Duodenal mucosa (tissue), 2 donors: ENCODE data around the gene CBFA2T2.

Source experiments
- H3K27ac ChIP-seq: one replicate; pipeline ENCODE4 v1.7.0; 2013; ENCODE audit warnings: low read depth, low read length
- H3K27me3 ChIP-seq, 2 donors: one replicate each; pipeline ENCODE4 v1.7.0; 2013; ENCODE audit warnings: low read length in 2 of 2, control low read depth in 1 of 2; ENCODE audit not compliant: insufficient read depth in 2 of 2, control insufficient read depth in 1 of 2
- H3K36me3 ChIP-seq, 2 donors: one replicate each; pipeline ENCODE4 v1.7.0; 2013; ENCODE audit warnings: low read length in 2 of 2, control low read depth in 1 of 2; ENCODE audit not compliant: insufficient read depth in 2 of 2, control insufficient read depth in 1 of 2
- H3K4me1 ChIP-seq, 2 donors: one replicate each; pipeline ENCODE4 v1.7.0; 2013; ENCODE audit warnings: low read length in 2 of 2, control low read depth in 1 of 2; ENCODE audit not compliant: insufficient read depth in 2 of 2, control insufficient read depth in 1 of 2
- H3K4me3 ChIP-seq, 2 donors: one replicate each; pipeline ENCODE4 v1.7.0; 2013; ENCODE audit warnings: low read length in 2 of 2, low read depth in 1 of 2
- H3K9ac ChIP-seq, 2 donors: one replicate each; pipeline ENCODE4 v1.7.0; 2013; ENCODE audit warnings: low read length in 2 of 2, low read depth in 1 of 2
- H3K9me3 ChIP-seq, 2 donors: one replicate each; pipeline ENCODE4 v1.7.0; 2013; ENCODE audit warnings: low read length in 2 of 2, control low read depth in 1 of 2; ENCODE audit not compliant: control insufficient read depth in 1 of 2

The CBFA2T2 gene

GRCh38 chr20:33611106-33611505 lies 121.2 kb downstream of the CBFA2T2 start:
- H3K4me1 ChIP-seq = no peaks in the 10 kb centered on the region
- no peak overlapping the region for H3K4me3 ChIP-seq
- peaks cover 21 to 78% of the 10 kb centered on the region in 2 donors for H3K36me3 ChIP-seq
- no peaks in the 10 kb centered on the region for H3K9me3 ChIP-seq
- H3K9ac ChIP-seq = no peak overlapping the region
- H3K27me3 ChIP-seq = no peaks in the 10 kb centered on the region
- no peak overlapping the region for H3K27ac ChIP-seq

- no peaks in the 10 kb centered on the region for H3K4me1 ChIP-seq
- no peak overlapping the region for H3K9ac ChIP-seq
- no peaks in the 10 kb centered on the region for H3K27me3 ChIP-seq
- peaks cover 21 to 83% of the 10 kb centered on the region in 2 donors for H3K36me3 ChIP-seq
- no peak overlapping the region for H3K4me3 ChIP-seq
- no peak overlapping the region for H3K27ac ChIP-seq
- H3K9me3 ChIP-seq = no peaks in the 10 kb centered on the region
Measured at GRCh38 chr20:33612001-33612400, 122.1 kb downstream of the CBFA2T2 start.

GRCh38 chr20:33621717-33622400 lies 132.0 kb downstream of the CBFA2T2 start:
- peaks cover 20 to 37% of the 10 kb centered on the region in 2 donors for H3K36me3 ChIP-seq
- H3K27me3 ChIP-seq = no peaks in the 10 kb centered on the region
- H3K4me1 ChIP-seq = no peaks in the 10 kb centered on the region
- H3K9ac ChIP-seq = no peak overlapping the region
- H3K9me3 ChIP-seq = no peaks in the 10 kb centered on the region
- H3K4me3 ChIP-seq = no peak overlapping the region
- no peak overlapping the region for H3K27ac ChIP-seq

DNA sequence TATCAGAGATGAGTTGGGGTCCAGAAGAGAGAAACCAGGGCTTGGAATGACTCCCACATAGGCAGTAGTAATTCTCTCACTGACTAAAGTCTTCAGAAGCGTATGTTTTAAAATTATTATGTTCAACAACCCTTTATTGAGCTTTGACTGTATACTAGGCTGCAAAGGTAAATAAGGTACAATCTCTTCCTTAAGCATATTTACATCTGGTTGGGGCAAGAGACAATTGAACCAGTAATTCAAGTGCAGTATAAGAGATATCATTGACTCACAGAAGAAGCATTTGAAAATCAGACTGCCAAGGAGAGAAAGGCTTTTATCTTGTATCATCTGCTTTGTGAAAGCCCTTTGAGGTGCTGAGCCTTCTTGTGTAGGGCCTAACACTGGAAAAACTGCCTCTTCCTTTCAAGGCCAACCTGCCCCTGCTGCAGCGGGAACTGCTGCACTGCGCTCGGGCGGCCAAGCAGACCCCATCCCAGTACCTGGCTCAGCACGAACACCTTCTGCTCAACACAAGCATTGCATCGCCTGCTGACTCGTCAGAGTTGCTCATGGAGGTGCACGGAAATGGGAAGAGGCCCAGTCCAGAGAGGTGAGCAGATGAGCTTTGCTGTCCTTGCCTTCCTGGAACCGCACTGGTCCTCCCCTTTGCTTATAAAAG lies 132.9 kb downstream of the CBFA2T2 start:
- Histone ChIP-seq H3K27ac (no peak overlapping the region), H3K9me3 (no peaks in the 10 kb centered on the region), H3K4me3 (no peak overlapping the region), H3K9ac (no peak overlapping the region), H3K4me1 (no peaks in the 10 kb centered on the region), H3K27me3 (no peaks in the 10 kb centered on the region), H3K36me3 (peaks cover 20 to 36% of the 10 kb centered on the region in 2 donors)

DNA sequence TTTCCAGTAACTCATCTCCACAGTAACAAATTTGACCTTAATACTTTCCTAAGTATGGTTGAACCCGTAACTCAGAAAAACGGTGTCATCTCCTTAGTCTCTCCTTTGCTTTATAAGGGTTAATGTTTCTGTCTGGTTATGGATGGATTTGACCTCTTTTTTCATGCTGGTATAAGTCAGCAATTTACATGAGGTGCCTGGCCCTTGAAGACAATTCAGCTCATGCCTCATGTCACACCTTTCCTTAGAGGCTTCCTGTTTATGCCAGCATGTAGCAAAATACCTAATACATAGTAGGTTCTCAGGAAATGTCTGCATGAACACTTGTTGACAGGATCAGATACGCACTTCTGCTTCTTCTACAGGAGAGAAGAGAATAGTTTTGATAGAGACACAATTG lies 134.5 kb downstream of the CBFA2T2 start:
- Histone ChIP-seq H3K9ac (no peak overlapping the region), H3K27me3 (no peaks in the 10 kb centered on the region), H3K9me3 (no peaks in the 10 kb centered on the region), H3K4me1 (no peaks in the 10 kb centered on the region), H3K36me3 (peaks cover 22 to 50% of the 10 kb centered on the region in 2 donors), H3K4me3 (no peak overlapping the region), H3K27ac (no peak overlapping the region)

DNA sequence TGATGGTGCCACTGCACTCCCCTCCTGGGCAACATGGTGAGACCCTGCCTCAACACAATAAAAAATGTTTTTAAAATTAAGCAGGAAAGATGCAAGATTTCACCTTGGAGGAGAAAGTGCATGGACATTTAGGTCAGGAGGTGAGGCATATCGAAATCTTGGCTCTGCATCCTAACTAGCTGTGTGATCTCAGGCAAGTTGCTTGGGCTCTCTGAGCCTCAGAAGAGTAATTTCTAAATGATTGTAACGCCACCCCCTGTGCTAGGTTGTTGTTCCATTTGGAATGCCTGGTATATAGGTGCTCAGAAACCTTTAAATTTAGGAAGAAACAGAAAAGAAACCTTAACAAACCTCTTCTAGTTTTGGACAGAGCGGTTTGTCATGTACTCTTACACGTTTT lies 136.3 kb downstream of the CBFA2T2 start:
- Histone ChIP-seq H3K9ac (no peak overlapping the region), H3K27me3 (no peaks in the 10 kb centered on the region), H3K36me3 (peaks cover 30 to 62% of the 10 kb centered on the region in 2 donors), H3K9me3 (no peaks in the 10 kb centered on the region), H3K4me3 (no peak overlapping the region), H3K4me1 (no peaks in the 10 kb centered on the region), H3K27ac (no peak overlapping the region)

DNA sequence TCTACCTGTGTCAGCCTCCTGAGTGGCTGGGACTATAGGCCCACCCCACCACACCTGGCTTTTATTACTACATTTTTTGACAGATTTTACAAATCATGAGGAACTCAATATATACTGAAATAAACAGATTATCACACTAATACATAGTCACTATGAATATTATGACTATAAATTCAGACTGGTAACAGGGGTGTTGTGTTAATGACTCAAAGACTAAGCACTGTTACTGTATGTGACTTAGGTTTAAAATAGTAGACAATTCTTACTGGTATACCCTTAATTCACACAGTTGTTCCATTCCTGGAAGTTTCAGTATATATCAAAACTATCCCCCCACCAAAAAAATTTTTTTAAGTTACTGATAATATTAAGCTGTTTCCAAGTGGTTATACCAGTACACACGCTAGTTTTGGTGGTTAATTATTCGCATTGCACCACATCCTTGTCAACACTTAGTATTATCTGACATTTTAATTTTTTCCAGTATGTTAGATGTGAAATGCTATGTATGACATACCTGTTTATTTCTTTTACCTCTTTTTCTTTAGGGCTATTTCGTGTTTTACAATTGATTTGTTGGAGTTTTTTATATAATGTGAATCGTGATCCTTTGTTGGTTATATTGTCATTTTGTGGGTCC lies 137.8 kb downstream of the CBFA2T2 start:
- no peaks in the 10 kb centered on the region for H3K9me3 ChIP-seq
- H3K27ac ChIP-seq = no peak overlapping the region
- peaks cover 31 to 65% of the 10 kb centered on the region in 2 donors for H3K36me3 ChIP-seq
- H3K4me1 ChIP-seq = no peaks in the 10 kb centered on the region
- no peak overlapping the region for H3K4me3 ChIP-seq
- no peaks in the 10 kb centered on the region for H3K27me3 ChIP-seq
- H3K9ac ChIP-seq = no peak overlapping the region

- Histone ChIP-seq H3K27me3 (no peaks in the 10 kb centered on the region), H3K9ac (no peak overlapping the region), H3K4me1 (no peaks in the 10 kb centered on the region), H3K36me3 (peaks cover 27 to 55% of the 10 kb centered on the region in 2 donors), H3K9me3 (no peaks in the 10 kb centered on the region), H3K27ac (no peak overlapping the region), H3K4me3 (no peak overlapping the region)
Measured at GRCh38 chr20:33629533-33629932, 139.6 kb downstream of the CBFA2T2 start.

- no peaks in the 10 kb centered on the region for H3K27me3 ChIP-seq
- no peak overlapping the region for H3K4me3 ChIP-seq
- no peak overlapping the region for H3K27ac ChIP-seq
- no peaks in the 10 kb centered on the region for H3K9me3 ChIP-seq
- no peak overlapping the region for H3K9ac ChIP-seq
- no peaks in the 10 kb centered on the region for H3K4me1 ChIP-seq
- H3K36me3 ChIP-seq = peaks cover 24 to 53% of the 10 kb centered on the region in 2 donors
Measured at GRCh38 chr20:33629979-33630378, 140.1 kb downstream of the CBFA2T2 start.

GRCh38 chr20:33630507-33630906 lies 140.6 kb downstream of the CBFA2T2 start:
- H3K4me1 ChIP-seq = no peaks in the 10 kb centered on the region
- H3K27me3 ChIP-seq = no peaks in the 10 kb centered on the region
- H3K4me3 ChIP-seq = no peak overlapping the region
- H3K9ac ChIP-seq = no peak overlapping the region
- no peak overlapping the region for H3K27ac ChIP-seq
- peaks cover 20 to 53% of the 10 kb centered on the region in 2 donors for H3K36me3 ChIP-seq
- H3K9me3 ChIP-seq = no peaks in the 10 kb centered on the region
